HG03520 (cell line): ENCODE measurements around the gene DGCR2.

ENCODE experiments used
- ATAC-seq: cut with Tn5 transposase; IDR thresholded peaks from one replicate; pipeline ENCODE4 v1.9.1; 2021; ENCODE audit warnings: mild to moderate bottlenecking, moderate library complexity; ENCODE audit not compliant: unreplicated experiment

Gene DGCR2

DNA sequence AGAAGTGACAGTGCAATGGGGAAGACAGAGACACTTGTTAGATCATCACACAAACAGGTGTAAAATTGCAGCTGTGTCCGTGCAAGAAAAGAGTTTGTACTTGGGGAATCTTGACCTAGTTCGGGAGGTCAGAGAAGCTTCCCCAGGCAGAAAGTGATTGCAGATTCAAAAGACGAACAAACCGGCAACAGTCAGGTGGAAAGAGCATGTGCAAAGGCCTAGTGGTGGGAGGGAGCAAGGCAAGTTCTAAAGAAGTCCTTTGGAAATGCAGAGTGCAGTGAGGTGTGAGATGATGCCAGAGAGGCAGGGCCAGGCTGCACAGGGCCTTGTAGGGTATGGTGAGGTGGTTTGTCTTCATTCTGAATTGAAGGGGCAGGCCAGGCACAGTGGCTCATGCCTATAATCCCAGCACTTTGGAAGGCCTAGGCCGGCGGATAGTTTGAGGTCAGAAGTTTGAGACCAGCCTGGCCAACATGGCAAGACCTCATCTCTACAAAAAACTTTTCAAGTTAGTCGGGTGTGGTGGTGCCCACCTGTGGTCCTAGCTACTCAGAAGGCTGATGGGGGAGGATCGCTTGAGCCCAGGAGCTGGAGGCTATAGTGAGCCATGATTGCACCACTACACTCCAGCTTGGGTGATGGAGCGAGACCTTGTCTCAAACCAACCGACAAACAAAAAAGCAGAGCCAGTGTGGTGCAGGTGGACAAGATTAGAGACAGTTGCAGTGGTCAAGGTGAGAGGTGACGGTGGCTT is 24.2 kb upstream of the DGCR2 start:
- ATAC-seq = no peak

DNA sequence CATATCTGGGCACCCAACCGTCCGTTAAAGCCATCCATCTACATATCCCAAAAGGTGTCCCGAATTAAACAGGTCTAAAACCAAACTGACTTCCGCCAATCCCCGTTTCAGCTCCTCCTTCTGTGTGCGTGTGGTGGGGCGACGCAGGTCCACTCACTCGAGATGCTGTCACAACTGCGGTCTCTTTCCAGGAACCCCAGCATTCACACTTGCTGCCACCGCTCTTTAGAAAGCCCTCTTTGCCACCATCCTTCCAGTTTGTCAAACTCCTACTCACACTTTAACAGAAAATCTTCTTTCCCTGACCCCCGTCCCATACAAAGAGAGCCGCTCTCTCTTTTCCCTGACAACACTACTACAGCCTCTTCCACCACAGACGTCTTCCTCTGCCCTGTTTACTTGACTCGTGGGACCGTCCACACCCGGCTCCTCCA is 21.8 kb upstream of the DGCR2 start:
- peak; percentile 5 for ATAC-seq

DNA sequence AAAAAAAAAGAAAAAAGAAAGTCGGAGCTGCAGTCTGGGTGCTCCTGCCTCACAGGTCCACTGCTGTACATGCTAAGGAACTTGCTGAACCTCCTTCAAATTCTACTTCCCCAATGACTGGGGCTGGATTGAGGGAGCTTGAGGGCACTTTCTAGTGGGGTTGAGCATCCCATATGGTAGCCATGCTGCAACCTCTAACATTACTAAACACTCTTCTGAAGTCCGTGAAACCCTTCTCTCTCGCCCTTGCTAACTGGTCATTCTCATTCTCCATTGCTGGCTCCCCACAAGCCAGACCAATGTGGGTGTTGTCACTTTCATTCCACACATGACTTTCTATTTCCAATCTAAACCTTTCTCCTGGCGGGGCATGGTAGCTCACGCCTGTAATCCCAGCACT is 21.0 kb upstream of the DGCR2 start:
- no peak for ATAC-seq

DNA sequence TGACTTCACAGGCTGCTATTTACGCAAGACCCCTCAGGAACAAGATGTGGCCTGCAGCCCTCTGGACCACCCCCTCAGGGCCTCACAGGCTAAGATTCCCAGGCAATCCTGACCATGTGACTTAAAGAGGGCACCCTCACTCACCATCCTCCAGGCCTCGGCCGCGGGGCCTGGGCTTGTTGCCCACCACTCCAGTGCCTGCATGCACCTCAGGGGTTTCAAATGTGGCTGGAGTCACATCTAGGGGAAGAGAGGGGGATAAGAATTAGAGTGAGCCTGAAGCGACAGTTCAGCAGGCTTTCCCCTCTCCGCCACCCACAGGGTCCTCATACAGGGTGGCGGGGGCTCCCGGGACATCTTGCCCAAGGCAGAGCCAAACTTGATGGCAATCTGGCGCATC is 20.2 kb upstream of the DGCR2 start:
- no peak for ATAC-seq

DNA sequence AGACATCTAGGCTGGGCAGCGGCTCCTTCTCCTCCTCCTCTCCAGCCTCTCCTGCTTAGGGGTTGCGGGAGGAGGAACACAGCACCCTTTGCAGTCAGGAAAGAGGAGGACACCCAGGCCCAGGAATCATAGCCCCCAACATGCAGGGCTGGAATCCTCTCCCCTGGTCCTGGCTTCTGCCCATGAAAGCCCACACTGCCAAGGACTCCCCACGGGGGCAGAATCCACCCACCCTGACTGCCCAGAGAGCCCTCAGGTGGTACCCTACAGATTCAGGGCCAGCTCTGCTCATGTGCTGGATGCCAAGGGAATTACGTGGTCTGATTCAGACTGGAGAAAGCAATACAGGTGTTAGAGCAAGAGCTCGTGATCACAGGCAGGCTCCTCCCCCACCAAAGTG is 17.8 kb upstream of the DGCR2 start:
- ATAC-seq = no peak

DNA sequence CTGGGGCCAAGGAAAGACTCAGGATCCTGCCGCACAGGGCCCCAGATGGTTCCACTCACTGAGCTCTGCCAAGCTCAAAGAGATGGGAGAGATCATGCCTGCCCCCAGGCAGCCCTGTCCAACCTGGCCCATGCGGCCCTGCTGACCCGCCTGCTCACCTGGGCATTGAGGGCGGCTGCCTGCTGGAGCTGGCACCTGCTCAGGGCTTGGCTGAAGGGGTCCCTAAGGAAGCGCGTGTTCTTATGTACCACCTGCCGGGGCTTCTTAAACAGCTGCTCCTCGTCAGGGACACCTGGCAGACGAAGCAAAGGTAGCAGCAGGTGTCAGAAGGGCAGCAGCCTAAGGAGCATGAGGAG is 16.8 kb upstream of the DGCR2 start:
- ATAC-seq = no peak

DNA sequence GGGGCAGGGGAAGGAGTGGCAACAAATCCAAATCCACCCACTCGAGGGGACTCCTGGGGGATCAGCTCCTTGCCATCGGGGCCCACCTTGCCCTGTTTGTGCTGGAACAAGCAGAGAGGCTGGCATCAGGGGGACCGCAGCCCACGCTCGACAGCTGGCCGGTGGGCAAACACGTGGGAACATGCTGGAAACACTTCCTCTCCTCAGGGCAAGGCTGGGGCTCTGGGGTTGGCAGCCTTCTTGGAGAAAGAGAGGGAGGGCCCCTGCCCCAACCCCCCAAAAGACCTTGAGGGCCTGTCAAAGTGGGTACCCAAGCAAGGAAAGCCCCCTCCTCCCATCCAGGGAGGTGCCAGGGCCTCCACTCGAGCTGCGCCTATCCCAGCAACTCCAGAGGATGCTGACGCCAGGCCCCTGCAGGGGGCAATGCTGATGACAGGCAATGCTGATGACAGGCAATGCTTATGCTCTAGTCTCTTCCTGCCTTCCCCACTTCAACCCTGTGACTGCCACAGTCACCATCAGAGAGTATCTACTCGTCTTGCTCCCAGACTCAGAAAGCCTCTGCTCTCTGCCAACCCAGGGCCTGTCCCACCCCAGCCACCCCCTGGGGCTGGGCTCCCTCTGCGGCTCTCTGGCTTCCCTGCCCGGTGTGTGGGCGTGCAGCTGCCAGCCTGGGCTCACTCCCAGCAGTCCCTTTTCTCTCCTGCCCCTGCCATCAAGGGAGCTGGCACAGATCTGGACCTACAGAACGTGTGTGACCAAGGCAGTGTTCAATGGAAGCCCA is 16.2 kb upstream of the DGCR2 start:
- ATAC-seq = no peak

DNA sequence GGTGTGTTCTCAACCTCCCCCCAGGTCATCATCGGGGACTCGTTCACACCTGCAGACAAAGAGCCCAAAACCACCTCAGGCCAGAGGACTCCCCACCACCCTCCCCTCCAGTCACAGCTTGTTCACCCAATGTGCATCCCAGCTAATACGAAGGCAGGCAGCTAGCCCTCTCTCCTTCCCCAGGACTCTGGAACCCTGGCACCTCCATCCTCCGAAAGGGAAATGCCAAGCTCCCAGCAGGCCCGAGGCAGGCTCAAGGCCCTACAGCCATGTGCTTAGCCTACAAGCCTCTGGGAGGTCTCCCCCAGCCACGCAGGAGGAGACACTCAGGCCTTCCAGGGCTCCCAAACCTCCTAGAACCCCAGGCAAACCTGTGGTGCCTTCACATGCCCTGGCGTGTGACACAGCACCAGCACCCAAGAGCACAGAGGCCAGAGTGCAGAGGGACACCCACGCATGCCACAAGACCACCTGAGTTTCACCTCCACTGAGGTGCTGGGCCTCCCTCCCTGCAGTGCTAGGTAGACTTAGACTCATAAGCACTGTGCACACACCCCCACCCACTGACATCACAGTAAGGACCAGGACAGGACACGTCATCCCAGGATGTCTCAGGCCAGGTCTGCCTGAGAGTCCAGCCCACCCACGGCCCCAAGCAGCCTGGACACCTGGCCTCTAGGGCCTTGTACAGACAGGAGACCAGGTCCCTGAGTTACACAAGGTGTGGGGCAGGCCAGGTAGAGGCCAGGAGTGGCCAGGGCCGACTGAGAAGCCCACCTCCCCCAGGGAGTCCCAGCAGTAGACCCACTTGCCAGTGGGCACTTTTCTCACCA is 15.4 kb upstream of the DGCR2 start:
- ATAC-seq = no peak

DNA sequence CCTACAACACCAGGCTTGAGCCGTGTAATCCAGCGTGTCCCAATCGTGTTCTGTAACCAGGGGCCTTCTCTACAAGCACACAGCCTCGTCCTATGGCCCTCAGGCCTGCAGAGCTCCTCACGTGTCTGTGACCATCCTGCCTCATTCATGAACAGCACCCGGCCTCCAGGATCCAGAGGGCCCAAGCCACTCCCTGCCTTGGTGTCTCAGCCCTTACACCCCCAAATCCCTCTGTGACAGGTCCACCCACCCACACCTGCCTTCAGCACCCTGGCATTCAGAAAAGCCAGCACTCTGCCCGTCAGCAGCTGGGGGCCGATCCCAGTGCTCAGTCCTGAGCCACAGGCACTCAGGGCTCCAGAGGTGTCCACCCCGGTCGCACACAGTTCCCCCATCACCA is 14.7 kb upstream of the DGCR2 start:
- no peak for ATAC-seq

DNA sequence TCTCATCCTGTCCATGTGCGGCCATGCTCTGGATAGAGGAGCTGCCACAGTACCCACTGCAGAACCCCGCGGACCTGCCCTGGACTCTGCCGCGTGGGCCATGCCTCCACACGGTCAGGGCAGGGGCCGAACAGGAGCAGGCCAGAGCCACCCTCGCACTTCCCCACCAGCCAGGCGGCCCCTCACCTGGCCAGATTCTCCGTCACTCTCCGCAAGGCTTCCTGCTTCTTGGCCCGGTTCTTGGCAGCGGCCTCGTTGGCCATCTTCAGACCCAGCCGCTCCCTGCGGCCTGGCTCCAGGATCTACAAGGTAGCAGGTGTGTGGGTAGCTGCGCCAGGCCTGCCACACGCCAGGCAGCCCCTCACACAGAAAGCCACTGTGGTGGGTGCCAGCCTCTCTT is 12.7 kb upstream of the DGCR2 start:
- ATAC-seq = no peak

DNA sequence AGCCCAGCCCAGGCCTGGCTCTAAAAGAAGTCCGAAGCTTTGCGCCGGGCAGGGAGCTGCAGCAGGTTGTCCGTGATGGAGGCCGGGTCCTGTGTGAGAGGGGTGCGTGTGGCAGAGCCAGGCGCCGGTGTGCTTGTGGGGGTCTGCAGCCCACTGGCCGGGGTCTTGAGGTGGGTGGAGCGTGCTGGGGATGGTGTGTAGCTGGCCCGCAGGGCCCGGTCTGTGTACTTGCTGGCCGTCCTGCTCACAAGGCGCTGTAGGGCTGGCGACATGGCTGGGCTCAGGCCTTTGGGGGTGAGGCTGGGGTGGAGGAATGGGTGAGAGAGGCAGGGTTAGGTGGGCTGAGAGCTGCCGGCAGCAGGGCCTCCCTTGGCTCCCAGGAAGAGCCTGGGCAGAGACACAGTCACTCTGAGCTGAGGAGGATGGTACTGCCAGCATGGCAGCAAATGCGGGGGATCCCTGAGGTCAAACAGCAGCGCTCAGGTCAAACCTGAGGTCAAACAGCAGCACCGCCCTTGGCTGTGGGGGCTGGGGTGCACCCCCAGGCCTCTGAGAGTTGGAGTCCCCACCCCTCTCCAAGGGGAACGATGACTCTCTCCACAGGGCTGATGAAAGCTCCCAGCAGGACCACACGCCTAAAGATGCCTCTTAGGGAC is 12.1 kb upstream of the DGCR2 start:
- no peak for ATAC-seq

DNA sequence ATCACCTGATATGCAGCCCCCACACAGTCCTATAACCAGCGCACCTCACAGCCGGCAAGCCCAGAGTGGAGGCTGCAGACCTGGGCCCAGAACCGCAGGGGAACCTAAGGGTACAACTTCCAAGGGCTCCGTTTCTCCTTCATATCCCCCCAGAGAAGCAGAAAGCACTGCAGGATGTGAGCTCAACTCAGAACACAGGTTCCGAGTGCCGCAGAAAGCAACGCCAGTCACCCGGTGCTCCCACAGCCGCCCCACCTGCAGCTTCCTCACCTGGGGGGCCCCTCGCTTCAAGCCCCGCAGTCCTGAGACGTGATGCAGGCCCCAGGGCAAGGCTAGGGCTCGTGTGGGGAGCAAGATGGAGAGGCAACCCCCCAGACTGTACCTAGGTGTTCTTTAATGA is 11.3 kb upstream of the DGCR2 start:
- no peak for ATAC-seq

DNA sequence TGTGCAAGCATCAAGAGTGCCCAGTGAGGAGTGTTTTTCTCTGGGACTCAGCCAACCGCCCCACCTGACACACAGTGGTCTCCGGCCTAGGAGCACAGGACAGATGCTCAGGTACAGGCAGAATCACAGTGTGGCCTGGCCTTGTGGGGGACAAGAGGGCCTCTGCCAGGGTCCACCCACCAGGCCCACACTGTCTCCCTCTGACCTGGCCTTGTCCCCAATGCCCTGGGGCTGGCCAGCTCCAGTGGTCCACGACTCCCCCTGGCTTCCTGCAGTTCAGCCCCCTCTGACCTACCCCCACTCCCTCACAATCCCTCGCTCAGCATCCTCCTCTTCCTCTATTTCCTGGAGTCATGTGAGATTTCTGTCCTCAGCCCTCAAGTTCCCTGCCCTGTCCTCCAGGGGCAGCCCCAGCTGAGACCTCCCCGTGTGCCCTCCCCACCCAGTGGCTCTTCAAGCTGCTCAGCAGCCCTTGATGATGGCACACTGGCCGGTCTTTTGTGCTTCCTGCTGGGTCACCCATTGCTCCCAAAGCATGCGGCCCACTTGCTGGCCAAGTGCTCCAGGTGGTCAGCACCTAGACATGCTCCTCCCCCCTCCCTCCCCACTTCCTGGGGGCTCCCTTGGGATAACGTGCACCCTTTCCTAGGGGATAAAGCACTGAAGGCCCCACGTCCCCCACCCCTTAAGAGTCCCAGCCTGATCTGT is 10.6 kb upstream of the DGCR2 start:
- no peak for ATAC-seq

DNA sequence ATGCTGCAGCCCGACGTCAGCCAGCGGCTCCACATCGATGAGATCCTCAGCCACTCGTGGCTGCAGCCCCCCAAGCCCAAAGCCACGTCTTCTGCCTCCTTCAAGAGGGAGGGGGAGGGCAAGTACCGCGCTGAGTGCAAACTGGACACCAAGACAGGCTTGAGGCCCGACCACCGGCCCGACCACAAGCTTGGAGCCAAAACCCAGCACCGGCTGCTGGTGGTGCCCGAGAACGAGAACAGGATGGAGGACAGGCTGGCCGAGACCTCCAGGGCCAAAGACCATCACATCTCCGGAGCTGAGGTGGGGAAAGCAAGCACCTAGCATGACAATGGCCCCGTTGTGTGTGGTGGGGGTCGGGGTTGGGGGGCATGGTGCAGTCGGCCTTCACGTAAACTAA is 9.9 kb upstream of the DGCR2 start:
- ATAC-seq = no peak

DNA sequence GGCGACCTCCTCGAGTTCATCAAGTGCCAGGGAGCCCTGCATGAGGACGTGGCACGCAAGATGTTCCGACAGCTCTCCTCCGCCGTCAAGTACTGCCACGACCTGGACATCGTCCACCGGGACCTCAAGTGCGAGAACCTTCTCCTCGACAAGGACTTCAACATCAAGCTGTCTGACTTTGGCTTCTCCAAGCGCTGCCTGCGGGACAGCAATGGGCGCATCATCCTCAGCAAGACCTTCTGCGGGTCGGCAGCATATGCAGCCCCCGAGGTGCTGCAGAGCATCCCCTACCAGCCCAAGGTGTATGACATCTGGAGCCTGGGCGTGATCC is 9.4 kb upstream of the DGCR2 start:
- ATAC-seq = no peak

DNA sequence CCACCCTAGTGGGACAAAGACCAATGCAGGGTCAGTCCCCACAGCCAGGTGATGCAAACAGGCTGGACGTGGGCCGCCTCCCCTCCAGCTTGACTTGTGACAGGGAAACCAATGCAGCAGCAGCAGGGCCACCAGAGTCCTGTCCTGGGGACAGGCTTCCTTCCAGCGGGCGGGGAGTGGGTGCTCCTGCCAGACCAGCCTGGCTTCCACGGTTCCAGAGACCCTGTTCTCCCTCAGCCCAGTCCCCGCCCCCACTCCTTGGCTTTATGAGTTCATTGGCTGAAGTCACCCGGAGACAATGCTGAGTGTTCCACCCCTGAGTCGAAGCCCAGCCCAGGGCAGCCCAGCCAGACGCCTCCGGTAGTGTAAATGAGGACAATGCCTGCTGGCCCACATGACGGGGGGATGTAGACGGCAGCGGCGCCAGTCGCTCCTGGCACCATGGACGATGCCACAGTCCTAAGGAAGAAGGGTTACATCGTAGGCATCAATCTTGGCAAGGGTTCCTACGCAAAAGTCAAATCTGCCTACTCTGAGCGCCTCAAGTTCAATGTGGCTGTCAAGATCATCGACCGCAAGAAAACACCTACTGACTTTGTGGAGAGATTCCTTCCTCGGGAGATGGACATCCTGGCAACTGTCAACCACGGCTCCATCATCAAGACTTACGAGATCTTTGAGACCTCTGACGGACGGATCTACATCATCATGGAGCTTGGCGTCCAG is 8.9 kb upstream of the DGCR2 start, which contains the start of gene TSSK2:
TSSK2 (plus strand) TSS at position 350 of the 726 bp plus-strand sequence; CDS start at position 442, 92 bp downstream.
- no peak for ATAC-seq

DNA sequence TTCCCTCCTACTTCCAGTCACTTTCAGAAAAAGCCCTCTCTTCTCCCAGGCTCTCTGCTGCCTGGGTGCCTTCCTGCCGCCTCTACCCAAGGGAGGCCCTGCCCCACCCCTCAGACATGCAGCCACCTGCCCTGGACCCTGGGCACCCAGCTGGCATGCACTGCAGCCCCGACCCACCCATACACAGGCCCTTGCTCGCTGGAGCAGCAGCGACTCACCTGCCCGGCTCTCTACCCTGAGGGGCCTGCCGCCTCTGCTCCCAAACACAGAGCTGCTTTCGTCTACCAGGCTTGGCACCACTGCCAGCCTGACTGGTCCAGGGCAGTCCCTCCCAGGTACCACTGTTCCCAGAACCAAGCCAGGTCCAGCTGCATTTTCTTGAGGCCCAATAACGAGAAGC is 7.7 kb upstream of the DGCR2 start:
- no peak for ATAC-seq

DNA sequence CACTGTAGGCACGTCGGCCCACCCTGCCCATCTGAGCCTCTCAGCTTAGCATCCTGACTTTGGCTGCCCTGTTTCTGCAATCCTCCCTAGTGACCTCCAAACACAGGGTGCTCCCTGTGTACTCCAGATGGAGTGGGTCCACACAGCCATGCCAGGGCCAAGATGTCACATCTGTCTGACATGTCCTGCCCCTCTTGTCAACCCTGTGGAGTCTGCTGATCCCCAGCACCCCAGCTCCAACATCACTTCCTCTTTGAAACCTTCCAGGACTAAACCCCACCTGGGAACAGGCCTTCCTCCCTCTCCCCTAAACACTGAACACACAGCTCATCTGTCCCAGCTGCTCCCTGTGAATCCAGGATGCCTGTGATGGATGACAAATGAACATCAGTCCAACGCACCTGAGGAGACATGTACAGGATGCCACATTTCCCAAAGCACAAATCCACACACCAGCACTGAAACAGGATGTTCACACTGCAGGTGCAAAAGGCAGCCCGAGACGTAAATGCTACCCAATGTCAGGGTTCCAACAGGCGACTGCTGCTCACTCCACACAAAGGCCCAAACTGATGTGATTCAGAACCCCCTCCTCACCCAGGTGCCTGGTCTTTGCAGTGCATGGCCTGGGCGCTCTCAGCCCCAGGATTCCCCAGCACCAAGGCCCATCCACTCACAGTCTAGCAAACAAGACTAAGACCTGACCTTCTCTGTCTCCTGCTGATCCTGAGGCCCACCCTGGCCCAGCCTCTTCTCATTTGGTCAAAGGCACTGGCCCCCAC is 6.9 kb upstream of the DGCR2 start:
- ATAC-seq = no peak

DNA sequence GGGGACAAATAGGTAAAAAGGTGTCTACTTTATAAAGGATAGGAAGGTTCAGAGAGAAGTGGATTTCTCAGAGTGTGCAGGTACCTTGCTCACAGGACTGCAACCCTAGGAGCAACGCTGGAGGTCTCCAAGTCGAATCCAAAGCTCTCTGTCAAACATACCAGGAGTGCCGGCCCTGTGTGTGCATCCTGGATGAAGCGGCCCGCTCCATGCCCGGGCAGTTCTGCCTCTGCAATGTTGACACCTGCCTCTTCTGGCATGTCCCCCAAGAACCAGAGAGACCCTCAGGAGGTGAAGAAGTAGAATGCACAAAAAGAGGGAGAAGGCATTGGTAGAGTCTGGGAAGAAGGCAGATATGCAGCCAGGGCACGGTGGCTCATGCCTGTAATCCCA is 5.8 kb upstream of the DGCR2 start:
- no peak for ATAC-seq
